Effector memory CD4-positive, alpha-beta T cell (primary cell): ENCODE results near the gene MAGEB10.
"Not testable (repeated sequence)": the region's sequence is repeated elsewhere in the genome, so short reads cannot be mapped to it uniquely, and the experiment has no call there.

ENCODE experiments used
- DNase-seq, 3 donors: peaks; one replicate each; pipeline ENCODE4 v3.0.0-alpha.2; 2020
- H3K27ac ChIP-seq: 2 replicates; pipeline ENCODE4 v1.7.0; 2013; ENCODE audit warnings: mild to moderate bottlenecking, low read length, moderate library complexity; ENCODE audit not compliant: insufficient read depth, poor library complexity, severe bottlenecking
- H3K27me3 ChIP-seq: replicated peaks from 2 replicates; pipeline ENCODE4 v1.7.0; 2013; ENCODE audit warnings: mild to moderate bottlenecking, low read length; ENCODE audit not compliant: insufficient read depth, control insufficient read depth, poor library complexity, severe bottlenecking
- H3K36me3 ChIP-seq: 2 replicates; pipeline ENCODE4 v1.7.0; 2013; ENCODE audit warnings: mild to moderate bottlenecking, low read length, moderate library complexity; ENCODE audit not compliant: control insufficient read depth, insufficient read depth
- H3K4me1 ChIP-seq: 2 replicates; pipeline ENCODE4 v1.7.0; 2013; ENCODE audit warnings: low read length, mild to moderate bottlenecking; ENCODE audit not compliant: control insufficient read depth, insufficient read depth, poor library complexity, severe bottlenecking
- H3K4me3 ChIP-seq: 2 replicates; pipeline ENCODE4 v1.7.0; 2013; ENCODE audit warnings: low read length, low read depth, mild to moderate bottlenecking; ENCODE audit not compliant: insufficient read depth, poor library complexity, severe bottlenecking
- H3K9me3 ChIP-seq: 2 replicates; pipeline ENCODE4 v1.7.0; 2013; ENCODE audit warnings: mild to moderate bottlenecking, low read length, moderate library complexity; ENCODE audit not compliant: control insufficient read depth
- total RNA-seq, 3 donors: gene quantifications; one replicate each; lab custom pipeline; 2026; lab: John Stamatoyannopoulos, UW

Gene MAGEB10
- 0 reads per million in 3 donors for total RNA-seq

DNA sequence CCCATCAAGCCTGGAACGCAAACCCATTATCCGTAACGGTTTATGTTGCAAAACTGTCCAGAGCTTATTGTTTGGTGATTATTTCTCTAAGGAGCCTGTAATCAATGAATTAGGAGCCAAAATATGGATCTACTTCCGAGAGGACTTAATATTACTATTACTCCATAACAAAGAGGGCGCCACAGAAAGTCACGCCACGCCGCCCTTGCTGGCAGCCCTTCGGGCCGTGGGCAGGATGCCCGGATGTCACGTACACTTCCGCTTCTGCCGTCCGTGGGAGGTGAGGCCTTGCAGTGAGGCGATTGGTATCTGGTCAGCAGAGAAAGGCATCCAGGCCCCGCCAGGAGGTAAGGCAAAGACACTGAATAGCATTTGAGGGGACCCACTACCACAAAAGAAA, at the start of gene MAGEB10:
MAGEB10 (plus strand) TSS at position 301 of the 400 bp plus-strand sequence. CDS start 13,317 bp downstream, outside the sequence.
- H3K4me3 ChIP-seq = no peak within 1 kb of the TSS
- H3K4me1 ChIP-seq = no peaks in the 10 kb centered on the region
- no peaks in the 10 kb centered on the region for H3K27me3 ChIP-seq
- no peaks in the 10 kb centered on the region for H3K36me3 ChIP-seq
- H3K9me3 ChIP-seq = no peaks in the 10 kb centered on the region
- no peak for DNase-seq
- no peak within 1 kb of the TSS for H3K27ac ChIP-seq

DNA sequence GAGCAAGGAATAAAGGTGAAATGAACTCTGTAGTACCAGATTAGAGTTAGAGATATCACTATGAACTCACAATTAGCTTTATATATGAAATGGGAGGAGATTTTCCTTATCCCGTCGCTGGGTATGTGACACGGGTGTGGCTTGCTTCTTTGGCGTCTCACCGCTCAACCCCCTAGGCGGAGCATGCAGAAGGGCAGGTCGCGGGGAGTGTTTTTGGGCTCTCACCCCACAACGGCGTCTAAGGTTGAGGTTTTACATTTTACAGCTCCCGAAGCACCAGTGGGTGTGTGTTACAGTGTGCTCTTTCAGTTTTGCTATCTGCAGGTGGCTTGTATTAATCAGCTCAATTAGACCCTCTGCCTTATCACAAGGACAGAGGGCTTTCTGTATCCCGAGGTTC, 42.1 kb upstream of the MAGEB10 start:
- Histone ChIP-seq H3K27me3 (no peaks in the 10 kb centered on the region), H3K9me3 (no peaks in the 10 kb centered on the region), H3K36me3 (no peaks in the 10 kb centered on the region), H3K4me3 (no peak overlapping the region), H3K4me1 (no peaks in the 10 kb centered on the region), H3K27ac (no peak overlapping the region)
- DNase-seq = no peak

DNA sequence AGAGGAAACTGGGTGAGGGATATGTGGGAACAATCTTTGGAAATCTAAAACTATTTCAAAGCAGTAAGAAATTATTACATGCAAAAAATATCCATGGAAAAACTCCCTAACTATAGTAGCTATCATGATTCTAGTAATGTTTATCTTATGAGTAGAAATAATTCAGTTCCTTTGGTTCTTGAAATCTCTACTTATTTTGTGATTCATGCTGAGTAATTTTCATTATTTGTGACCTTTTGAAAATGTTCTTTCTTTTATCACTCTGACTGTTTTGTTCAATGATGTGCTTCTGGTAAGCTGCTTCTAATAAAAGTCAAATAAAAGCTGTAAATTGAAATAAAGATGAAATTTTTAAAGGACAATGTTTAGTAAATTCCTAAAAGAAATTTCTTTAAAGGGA, 40.4 kb upstream of the MAGEB10 start:
- Histone ChIP-seq H3K4me3 (no peak overlapping the region), H3K27ac (no peak overlapping the region)
- no peak for DNase-seq

DNA sequence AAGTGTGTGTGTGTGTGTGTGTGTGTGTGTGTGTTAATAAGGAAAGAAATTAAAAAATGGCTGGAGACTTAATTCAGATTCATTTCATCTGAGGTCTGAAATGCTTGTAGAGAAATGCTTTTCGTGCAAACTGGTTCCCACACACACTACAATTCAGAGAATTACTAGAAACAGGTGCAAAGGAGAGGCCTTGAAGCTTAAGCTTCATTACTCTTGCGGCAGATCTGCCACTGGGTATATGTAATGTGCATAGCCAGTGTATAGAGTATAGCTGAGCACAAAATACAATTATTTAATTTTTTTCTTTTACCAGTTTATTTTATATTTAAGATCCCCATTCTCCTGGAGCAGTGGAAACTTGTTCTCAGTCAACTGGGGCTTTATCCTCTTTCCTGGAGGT, 31.8 kb upstream of the MAGEB10 start:
- DNase-seq = no peak
- Histone ChIP-seq H3K27me3 (no peaks in the 10 kb centered on the region), H3K9me3 (no peaks in the 10 kb centered on the region), H3K4me1 (no peaks in the 10 kb centered on the region), H3K4me3 (no peak overlapping the region), H3K36me3 (no peaks in the 10 kb centered on the region), H3K27ac (no peak overlapping the region)

More for the DNA sequence above, 40.4 kb upstream of the MAGEB10 start:
- Histone ChIP-seq H3K27me3 (no peaks in the 10 kb centered on the region), H3K9me3 (no peaks in the 10 kb centered on the region), H3K36me3 (no peaks in the 10 kb centered on the region), H3K4me1 (no peaks in the 10 kb centered on the region)

- no peaks in the 10 kb centered on the region for H3K9me3 ChIP-seq
- no peaks in the 10 kb centered on the region for H3K36me3 ChIP-seq
- no peak overlapping the region for H3K4me3 ChIP-seq
- no peak for DNase-seq
- no peaks in the 10 kb centered on the region for H3K27me3 ChIP-seq
- H3K27ac ChIP-seq = no peak overlapping the region
- H3K4me1 ChIP-seq = no peaks in the 10 kb centered on the region
These were observed 11.0 kb upstream of the MAGEB10 start for GRCh38 chrX:27796640-27797257.

- Histone ChIP-seq H3K9me3 (no peaks in the 10 kb centered on the region), H3K27me3 (no peaks in the 10 kb centered on the region), H3K27ac (no peak overlapping the region), H3K4me1 (no peaks in the 10 kb centered on the region), H3K4me3 (no peak overlapping the region), H3K36me3 (no peaks in the 10 kb centered on the region)
- no peak for DNase-seq
These were observed 10.2 kb upstream of the MAGEB10 start for GRCh38 chrX:27797575-27797974.

DNA sequence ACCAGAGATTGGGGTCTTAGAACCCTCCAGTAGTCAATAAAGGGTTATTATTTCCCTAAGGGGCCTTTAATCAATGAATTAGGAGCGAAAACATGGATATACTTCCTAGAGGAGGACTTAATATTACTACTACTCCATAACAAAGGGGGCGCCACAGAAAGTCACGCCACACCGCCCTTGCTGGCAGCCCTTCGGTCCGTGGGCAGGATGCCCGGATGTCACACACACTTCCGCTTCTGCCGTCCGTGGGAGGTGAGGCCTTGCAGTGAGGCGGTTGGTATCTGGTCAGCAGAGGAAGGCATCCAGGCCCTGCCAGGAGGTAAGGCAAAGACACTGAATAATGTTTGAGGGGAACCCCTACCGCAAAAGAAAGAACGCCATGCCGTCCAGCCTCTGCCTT, 436 bp downstream of the MAGEB10 start:
- Histone ChIP-seq H3K27me3 (no peaks in the 10 kb centered on the region), H3K9me3 (no peaks in the 10 kb centered on the region), H3K36me3 (no peaks in the 10 kb centered on the region), H3K4me1 (no peaks in the 10 kb centered on the region), H3K4me3 (no peak overlapping the region), H3K27ac (no peak overlapping the region)
- no peak for DNase-seq

- not testable (repeated sequence) for DNase-seq, H3K9me3 ChIP-seq, H3K4me1 ChIP-seq, H3K36me3 ChIP-seq, H3K27me3 ChIP-seq, H3K4me3 ChIP-seq, H3K27ac ChIP-seq
These were observed 1.4 kb downstream of the MAGEB10 start for GRCh38 chrX:27808991-27809859.

- no peak overlapping the region for H3K27ac ChIP-seq
- DNase-seq = no peak
These were observed 7.4 kb downstream of the MAGEB10 start for GRCh38 chrX:27815209-27815608.

GRCh38 chrX:27823812-27824211, 16.0 kb downstream of the MAGEB10 start:
- Histone ChIP-seq H3K27me3 (no peaks in the 10 kb centered on the region), H3K4me3 (no peak overlapping the region), H3K36me3 (no peaks in the 10 kb centered on the region), H3K27ac (no peak overlapping the region), H3K9me3 (no peaks in the 10 kb centered on the region), H3K4me1 (no peaks in the 10 kb centered on the region)
- DNase-seq = no peak

More at GRCh38 chrX:27815209-27815608, 7.4 kb downstream of the MAGEB10 start:
- Histone ChIP-seq H3K27me3 (no peaks in the 10 kb centered on the region), H3K36me3 (no peaks in the 10 kb centered on the region), H3K9me3 (no peaks in the 10 kb centered on the region), H3K4me3 (no peak overlapping the region), H3K4me1 (no peaks in the 10 kb centered on the region)
